ENCODE measurements around the gene CENPP. TPM values are rescaled to one million over a fixed set of nuclear protein-coding genes. Genes with fewer than 3 reads are reported as not detected.
"Not testable (repeated sequence)": the region's sequence is repeated elsewhere in the genome, so short reads cannot be mapped to it uniquely, and the experiment has no call there.

The CENPP gene
- total RNA-seq, 2 donors from 2014 or later: 3.1 to 11.0 TPM

DNA sequence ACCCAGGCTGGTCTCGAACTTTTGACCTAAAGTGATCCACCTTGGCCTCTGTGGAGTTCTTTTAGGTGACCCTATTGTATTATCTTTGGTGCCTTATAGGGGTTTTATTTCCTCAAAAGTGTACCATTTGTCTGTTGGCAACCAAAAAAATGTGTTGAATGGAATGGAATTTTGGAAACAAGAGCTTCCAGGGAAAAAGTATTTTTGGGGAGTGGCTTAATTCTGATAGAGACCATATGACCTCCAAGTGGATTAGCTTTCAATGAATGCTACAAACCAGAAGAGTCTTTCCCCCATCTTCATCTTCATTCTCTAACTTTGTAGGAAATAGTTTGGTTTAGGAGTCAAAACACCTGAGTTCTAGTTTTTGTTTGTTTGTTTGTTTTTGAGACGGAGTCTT, 82.1 kb downstream of the CENPP start:
- Histone ChIP-seq H3K4me1 (peaks cover 5% of the 10 kb centered on the region), H3K9ac (ENCODE audit: low read depth in 2 of 2, low read length in 2 of 2) (no peak overlapping the region), H3K36me3 (no peaks in the 10 kb centered on the region), H3K27me3 (no peaks in the 10 kb centered on the region), H3K9me3 (no peaks in the 10 kb centered on the region), H3K27ac (no peak overlapping the region), H3K4me3 (no peak overlapping the region)
- DNase-seq: no peak
- TF ChIP-seq, protein P1, sequence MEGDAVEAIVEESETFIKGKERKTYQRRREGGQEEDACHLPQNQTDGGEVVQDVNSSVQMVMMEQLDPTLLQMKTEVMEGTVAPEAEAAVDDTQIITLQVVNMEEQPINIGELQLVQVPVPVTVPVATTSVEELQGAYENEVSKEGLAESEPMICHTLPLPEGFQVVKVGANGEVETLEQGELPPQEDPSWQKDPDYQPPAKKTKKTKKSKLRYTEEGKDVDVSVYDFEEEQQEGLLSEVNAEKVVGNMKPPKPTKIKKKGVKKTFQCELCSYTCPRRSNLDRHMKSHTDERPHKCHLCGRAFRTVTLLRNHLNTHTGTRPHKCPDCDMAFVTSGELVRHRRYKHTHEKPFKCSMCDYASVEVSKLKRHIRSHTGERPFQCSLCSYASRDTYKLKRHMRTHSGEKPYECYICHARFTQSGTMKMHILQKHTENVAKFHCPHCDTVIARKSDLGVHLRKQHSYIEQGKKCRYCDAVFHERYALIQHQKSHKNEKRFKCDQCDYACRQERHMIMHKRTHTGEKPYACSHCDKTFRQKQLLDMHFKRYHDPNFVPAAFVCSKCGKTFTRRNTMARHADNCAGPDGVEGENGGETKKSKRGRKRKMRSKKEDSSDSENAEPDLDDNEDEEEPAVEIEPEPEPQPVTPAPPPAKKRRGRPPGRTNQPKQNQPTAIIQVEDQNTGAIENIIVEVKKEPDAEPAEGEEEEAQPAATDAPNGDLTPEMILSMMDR (IDR thresholded peaks at IDR 0.05): no peak
- intact Hi-C loops (cut with DNase I): no loop called here

DNA sequence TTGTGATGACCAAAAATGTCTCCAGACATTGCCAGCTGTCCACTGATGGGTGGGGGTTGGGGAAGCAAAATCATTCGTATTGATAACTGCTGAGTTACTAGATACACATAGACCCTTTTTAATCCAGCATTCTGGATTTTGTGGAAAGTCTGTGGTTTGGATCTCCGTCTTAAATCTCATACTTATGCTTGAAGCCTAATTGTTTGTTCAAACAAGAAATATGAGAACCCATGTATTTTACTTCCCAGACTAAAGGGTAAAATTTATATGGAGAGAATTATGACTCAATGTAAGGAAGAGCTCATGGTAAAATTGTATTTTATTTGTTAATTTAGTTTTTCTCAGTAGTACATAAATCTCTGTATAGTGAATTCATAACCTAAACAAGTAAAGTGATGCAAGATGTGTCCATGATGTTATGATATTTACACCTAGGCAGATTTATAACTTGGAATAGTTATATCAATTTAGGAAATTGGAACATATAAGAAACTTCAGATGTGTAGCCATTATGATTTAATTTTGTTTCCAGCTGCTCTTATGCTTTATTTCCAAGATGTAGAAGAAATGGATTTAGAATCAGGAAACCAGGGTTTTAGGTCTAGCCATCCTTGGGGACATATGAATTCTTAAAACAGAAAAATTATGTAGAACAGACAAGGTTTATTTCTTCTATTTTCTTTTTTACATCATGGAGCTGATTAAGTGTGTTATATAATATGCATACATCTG, 83.2 kb downstream of the CENPP start:
- DNase-seq: no peak
- TF ChIP-seq, protein P1 (IDR thresholded peaks at IDR 0.05): no peak
- H3K27ac ChIP-seq: no peak overlapping the region
- no peak overlapping the region for H3K9ac ChIP-seq (ENCODE audit: low read depth in 2 of 2, low read length in 2 of 2)
- no peak overlapping the region for H3K4me3 ChIP-seq
- intact Hi-C loops (cut with DNase I): no loop called here
- H3K9me3 ChIP-seq: no peaks in the 10 kb centered on the region
- H3K4me1 ChIP-seq: peaks cover 5% of the 10 kb centered on the region
- H3K36me3 ChIP-seq: no peaks in the 10 kb centered on the region
- no peaks in the 10 kb centered on the region for H3K27me3 ChIP-seq

DNA sequence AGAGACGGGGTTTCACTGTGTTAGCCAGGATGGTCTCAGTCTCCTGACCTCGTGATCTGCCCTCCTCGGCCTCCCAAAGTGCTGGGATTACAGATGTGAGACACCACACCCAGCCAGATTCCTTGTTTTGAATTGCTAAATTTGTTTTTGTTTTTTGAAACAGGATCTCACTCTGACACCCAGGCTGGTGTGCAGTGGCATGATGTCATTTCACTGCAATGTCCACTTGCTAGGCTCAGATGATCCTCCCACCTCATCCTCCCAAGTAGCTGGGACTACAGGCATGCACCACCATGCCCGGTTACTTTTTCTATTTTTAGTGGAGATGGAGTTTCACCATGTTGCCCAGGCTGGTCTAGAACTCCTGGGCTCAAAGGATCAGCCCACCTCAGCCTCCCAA, 85.4 kb downstream of the CENPP start:
- H3K9me3 ChIP-seq; H3K27me3 ChIP-seq; H3K4me3 ChIP-seq; intact Hi-C loops (cut with DNase I); H3K4me1 ChIP-seq; DNase-seq; H3K36me3 ChIP-seq; H3K27ac ChIP-seq; H3K9ac ChIP-seq (ENCODE audit: low read depth in 2 of 2, low read length in 2 of 2): not testable (repeated sequence)

DNA sequence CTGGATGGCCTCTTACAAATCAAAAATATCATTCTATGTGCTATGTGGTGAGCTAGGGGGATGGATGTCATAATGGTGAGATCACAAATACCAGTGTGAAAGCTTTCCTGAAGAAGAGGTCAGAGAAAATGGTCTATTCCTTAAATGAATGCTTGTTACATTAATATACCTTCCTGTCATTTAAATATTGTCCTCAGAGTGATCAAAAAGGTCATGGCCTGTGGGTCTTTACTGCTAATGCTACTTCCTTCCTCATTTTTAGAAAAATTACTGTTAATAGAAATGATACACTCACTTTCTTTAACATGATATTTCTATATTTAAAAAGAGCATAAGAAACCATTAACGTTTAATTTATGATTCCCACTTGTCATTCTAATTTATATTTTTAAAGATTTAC, 88.8 kb downstream of the CENPP start:
- intact Hi-C loops (cut with DNase I): no loop called here
- H3K4me3 ChIP-seq: no peak overlapping the region
- TF ChIP-seq, protein P1 (IDR thresholded peaks at IDR 0.05): no peak
- H3K9me3 ChIP-seq: no peaks in the 10 kb centered on the region
- H3K4me1 ChIP-seq: no peaks in the 10 kb centered on the region
- DNase-seq: no peak
- no peaks in the 10 kb centered on the region for H3K36me3 ChIP-seq
- no peak overlapping the region for H3K9ac ChIP-seq (ENCODE audit: low read depth in 2 of 2, low read length in 2 of 2)
- no peaks in the 10 kb centered on the region for H3K27me3 ChIP-seq
- no peak overlapping the region for H3K27ac ChIP-seq

DNA sequence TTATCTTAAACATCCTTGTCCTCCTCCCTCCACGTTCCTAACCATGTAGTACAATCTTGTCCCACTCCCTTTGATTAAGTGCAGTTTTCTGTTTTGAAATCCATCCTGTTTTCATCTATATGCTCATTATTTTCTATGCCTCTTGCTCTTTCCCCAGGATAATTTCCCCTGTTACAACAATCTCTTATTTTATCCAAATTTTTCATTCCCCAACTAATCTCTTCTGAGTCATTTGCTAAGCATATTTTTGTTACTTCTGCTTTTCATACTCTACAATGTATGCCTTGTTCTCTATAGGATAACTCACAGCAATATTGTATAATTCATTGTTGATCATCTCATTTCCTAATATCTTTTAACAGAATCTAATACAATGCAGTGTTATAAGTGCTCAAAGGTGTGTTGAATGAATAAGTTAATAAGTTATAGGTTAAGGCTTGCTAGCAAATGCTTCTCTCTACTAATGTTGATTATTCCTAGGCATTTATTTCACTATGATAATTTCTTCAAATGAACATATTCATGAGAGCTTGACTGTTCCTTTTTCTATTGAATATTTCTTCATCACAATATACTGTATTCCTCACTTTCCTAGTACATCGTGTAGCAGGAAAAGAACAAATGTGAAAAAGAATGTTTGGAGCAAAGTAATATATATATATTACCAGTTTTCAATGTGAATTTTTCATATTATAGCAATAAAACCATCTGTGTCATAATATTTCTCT, 97.0 kb downstream of the CENPP start:
- Histone ChIP-seq H3K4me3 (no peak overlapping the region), H3K27me3 (no peaks in the 10 kb centered on the region), H3K36me3 (no peaks in the 10 kb centered on the region), H3K4me1 (no peaks in the 10 kb centered on the region), H3K27ac (no peak overlapping the region), H3K9me3 (no peaks in the 10 kb centered on the region), H3K9ac (ENCODE audit: low read depth in 2 of 2, low read length in 2 of 2) (no peak overlapping the region)
- TF ChIP-seq, protein P1 (IDR thresholded peaks at IDR 0.05): no peak
- no peak for DNase-seq
- intact Hi-C loops (cut with DNase I): no loop called here

DNA sequence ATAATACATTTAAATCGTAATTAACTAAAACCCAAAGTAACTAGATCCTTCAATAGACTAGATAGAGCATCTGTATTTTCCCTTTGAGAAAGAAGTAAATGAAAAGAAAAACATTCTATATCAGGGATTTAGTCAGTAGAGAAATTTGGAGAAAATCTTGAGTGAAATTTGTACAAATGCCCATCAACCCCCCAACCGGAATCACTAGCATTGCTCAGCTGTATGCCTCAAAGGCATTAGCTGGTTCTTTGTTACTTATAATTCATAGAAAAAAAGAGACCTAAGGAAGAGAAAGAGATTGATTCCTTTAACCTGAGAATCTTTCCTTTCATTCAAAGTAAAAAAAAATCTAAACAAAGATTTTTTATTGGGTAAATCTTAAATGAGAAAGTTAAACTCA, 97.9 kb downstream of the CENPP start:
- H3K9ac ChIP-seq (ENCODE audit: low read depth in 2 of 2, low read length in 2 of 2): no peak overlapping the region
- intact Hi-C loops (cut with DNase I): no loop called here
- H3K27ac ChIP-seq: no peak overlapping the region
- H3K4me1 ChIP-seq: no peaks in the 10 kb centered on the region
- no peak overlapping the region for H3K4me3 ChIP-seq
- TF ChIP-seq, protein P1 (IDR thresholded peaks at IDR 0.05): no peak
- no peak for DNase-seq
- no peaks in the 10 kb centered on the region for H3K9me3 ChIP-seq
- H3K27me3 ChIP-seq: no peaks in the 10 kb centered on the region
- no peaks in the 10 kb centered on the region for H3K36me3 ChIP-seq
